Hepatocyte (in vitro differentiated cells): ENCODE data around the gene C1QB. TPM values are rescaled to one million over a fixed set of nuclear protein-coding genes. Genes with fewer than 3 reads are reported as not detected.

ENCODE experiments used
- DNase-seq: peaks from one replicate; pipeline ENCODE4 v3.0.0-alpha.2; 2016; ENCODE audit warnings: low spot score
- H2AFZ ChIP-seq: fragments of 200-600 bp; sonication (generic); 2 replicates; pipeline ENCODE4 v1.6.0; 2016; ENCODE audit warnings: antibody characterized with exemption, mild to moderate bottlenecking
- H3K27ac ChIP-seq: fragments of 200-600 bp; sonication (generic); 2 replicates; pipeline ENCODE4 v1.5.1; 2016; ENCODE audit warnings: mild to moderate bottlenecking
- H3K27me3 ChIP-seq: fragments of 200-600 bp; sonication (generic); 2 replicates; pipeline ENCODE4 v1.6.1; 2016
- H3K36me3 ChIP-seq: fragments of 200-600 bp; sonication (generic); replicated peaks from 2 replicates; pipeline ENCODE4 v1.5.1; 2016; ENCODE audit warnings: low read depth; ENCODE audit not compliant: insufficient read depth
- H3K4me1 ChIP-seq: fragments of 200-600 bp; sonication (generic); 2 replicates; pipeline ENCODE4 v1.5.1; 2016; ENCODE audit warnings: mild to moderate bottlenecking, moderate library complexity; ENCODE audit not compliant: insufficient read depth
- H3K4me2 ChIP-seq: fragments of 200-600 bp; sonication (generic); 2 replicates; pipeline ENCODE4 v1.6.0; 2016
- H3K4me3 ChIP-seq: fragments of 200-600 bp; sonication (generic); 2 replicates; pipeline ENCODE4 v1.5.1; 2016; ENCODE audit warnings: mild to moderate bottlenecking
- H3K79me2 ChIP-seq: fragments of 200-600 bp; sonication (generic); 2 replicates; pipeline ENCODE4 v1.6.0; 2017; ENCODE audit warnings: mild to moderate bottlenecking
- H3K9me2 ChIP-seq: fragments of 200-600 bp; sonication (generic); replicated peaks from 2 replicates; pipeline ENCODE4 v1.6.0; 2017; ENCODE audit warnings: mild to moderate bottlenecking; ENCODE audit not compliant: insufficient read depth
- H3K9me3 ChIP-seq: fragments of 200-600 bp; sonication (generic); 2 replicates; pipeline ENCODE4 v1.5.1; 2016; ENCODE audit warnings: low read depth, mild to moderate bottlenecking
- H4K20me1 ChIP-seq: fragments of 200-600 bp; sonication (generic); 2 replicates; pipeline ENCODE4 v1.6.0; 2016; ENCODE audit warnings: mild to moderate bottlenecking; ENCODE audit not compliant: insufficient read depth, poor library complexity, severe bottlenecking
- CTCF ChIP-seq: fragments of 200-600 bp; sonication (generic); IDR thresholded peaks from 2 replicates; pipeline ENCODE4 v1.5.1; 2016; ENCODE audit warnings: antibody characterized with exemption, mild to moderate bottlenecking; ENCODE audit not compliant: poor library complexity
- EZH2 ChIP-seq: fragments of 200-600 bp; sonication (generic); IDR thresholded peaks from 2 replicates; pipeline ENCODE4 v1.6.1; 2016; ENCODE audit warnings: antibody characterized with exemption, mild to moderate bottlenecking, borderline replicate concordance
- EZH2phosphoT487 ChIP-seq: fragments of 200-600 bp; sonication (generic); IDR thresholded peaks from one replicate; pipeline ENCODE4 v1.6.1; 2018; ENCODE audit warnings: antibody characterized with exemption, mild to moderate bottlenecking, low read depth, moderate library complexity; ENCODE audit not compliant: unreplicated experiment, severe bottlenecking
- WGBS: methylation state at CpG from one replicate; pipeline ENCODE4 v1.1.6; 2016; ENCODE audit warnings: low lambda C conversion rate; ENCODE audit errors: missing lambda C conversion rate; 5-methylcytosine and 5-hydroxymethylcytosine counted together
- polyA plus RNA-seq: library from polyadenylated mRNA; unstranded; fragments of >200 nt; fragmentation: Nextera tagmentation; extraction: Ambion mirVana; gene quantifications from 2 replicates; pipeline ENCODE4 v1.2.1, GENCODE V29; 2016
- total RNA-seq: library from RNA; depleted of rRNA; stranded (reverse); fragments of >200 nt; gene quantifications from 2 replicates; pipeline ENCODE4 v1.2.3, GENCODE V29; 2014

The C1QB gene
- total and polyA plus RNA-seq, 2 experiments from 2014 or later = 10.3 to 11.9 TPM

- Histone ChIP-seq H2AFZ (no peak overlapping the region), H3K9me2 (no peaks in the 10 kb centered on the region), H3K4me1 (peaks cover 9% of the 10 kb centered on the region), H3K4me3 (no peak overlapping the region), H3K36me3 (no peaks in the 10 kb centered on the region), H3K27me3 (no peaks in the 10 kb centered on the region), H3K4me2 (no peak overlapping the region), H4K20me1 (no peaks in the 10 kb centered on the region), H3K79me2 (no peaks in the 10 kb centered on the region), H3K27ac (peak overlapping the region; percentile 55), H3K9me3 (no peaks in the 10 kb centered on the region)
- 43% methylated on average over 5 of the region's 5 CpGs for WGBS
- TF ChIP-seq EZH2phosphoT487 = no peak
- TF ChIP-seq EZH2 = no peak
- TF ChIP-seq CTCF = no peak
- DNase-seq = peak; percentile 20
Measured at GRCh38 chr1:22697980-22698379, 44.9 kb downstream of the C1QB start.

- no peaks in the 10 kb centered on the region for H3K79me2 ChIP-seq
- H3K27ac ChIP-seq = no peak overlapping the region
- no peaks in the 10 kb centered on the region for H3K27me3 ChIP-seq
- no peaks in the 10 kb centered on the region for H3K9me3 ChIP-seq
- H2AFZ ChIP-seq = no peak overlapping the region
- H3K4me2 ChIP-seq = no peak overlapping the region
- no peaks in the 10 kb centered on the region for H3K36me3 ChIP-seq
- WGBS = 89% methylated on average over 14 of the region's 14 CpGs
- TF ChIP-seq CTCF = no peak
- TF ChIP-seq EZH2phosphoT487 = no peak
- no peak for TF ChIP-seq EZH2
- H3K4me1 ChIP-seq = peaks cover 16% of the 10 kb centered on the region
- no peaks in the 10 kb centered on the region for H3K9me2 ChIP-seq
- H4K20me1 ChIP-seq = no peaks in the 10 kb centered on the region
- H3K4me3 ChIP-seq = no peak overlapping the region
- no peak for DNase-seq
Measured at GRCh38 chr1:22699681-22700520, 46.9 kb downstream of the C1QB start.

GRCh38 chr1:22702296-22703085 is 49.5 kb downstream of the C1QB start:
- Histone ChIP-seq H4K20me1 (no peaks in the 10 kb centered on the region), H3K9me2 (no peaks in the 10 kb centered on the region), H3K27ac (peak overlapping the region; percentile 72), H3K9me3 (no peaks in the 10 kb centered on the region), H3K27me3 (no peaks in the 10 kb centered on the region), H3K36me3 (no peaks in the 10 kb centered on the region), H3K4me3 (no peak overlapping the region), H3K4me1 (peaks cover 16% of the 10 kb centered on the region), H2AFZ (no peak overlapping the region), H3K79me2 (no peaks in the 10 kb centered on the region), H3K4me2 (peak overlapping the region; percentile 43)
- peak; percentile 76 for DNase-seq
- no peak for TF ChIP-seq CTCF
- no peak for TF ChIP-seq EZH2
- TF ChIP-seq EZH2phosphoT487 = no peak
- 44% methylated on average over 12 of the region's 12 CpGs for WGBS
